HCT116 (cell line): Measurements from ENCODE around the gene ZNF592.

ENCODE experiments used
- ATF3 ChIP-seq: IDR thresholded peaks from 2 replicates; pipeline ENCODE4 v1.6.1; 2012
- CTCF ChIP-seq, 3 experiments: fragments of 200-600 bp in 1 of 3; sonication (generic) in 1 of 3; IDR thresholded peaks in 2 of 3; conservative IDR thresholded peaks in 1 of 3; 2 replicates each; pipeline ENCODE4 v1.5.1; 2012 to 2017; ENCODE audit warnings: low read depth in 2 of 3, low read length in 2 of 3, antibody characterized with exemption in 1 of 3, borderline replicate concordance in 1 of 3, control low read depth in 1 of 3, mild to moderate bottlenecking in 1 of 3, mixed read lengths in 1 of 3, mixed run types in 1 of 3, moderate library complexity in 1 of 3; ENCODE audit not compliant: insufficient read depth in 1 of 3
- EZH2 ChIP-seq: fragments of 200-600 bp; sonication (generic); IDR thresholded peaks from 2 replicates; pipeline ENCODE4 v1.6.1; 2017; ENCODE audit warnings: antibody characterized with exemption, mixed run types
- JUND ChIP-seq: IDR thresholded peaks from 2 replicates; pipeline ENCODE4 v1.6.1; 2012
- POLR2A ChIP-seq: IDR thresholded peaks from 2 replicates; pipeline ENCODE4 v1.7.0; 2011; ENCODE audit warnings: borderline replicate concordance; ENCODE audit not compliant: insufficient read depth, insufficient read length; ENCODE audit errors: extremely low read depth
- POLR2AphosphoS5 ChIP-seq: IDR thresholded peaks from 2 replicates; pipeline ENCODE4 v1.6.1; 2011; ENCODE audit warnings: mild to moderate bottlenecking, low read depth, low read length, moderate library complexity
- TCF7L2 ChIP-seq: IDR thresholded peaks from 2 replicates; pipeline ENCODE4 v1.7.0; 2011; ENCODE audit warnings: borderline replicate concordance, inconsistent platforms; ENCODE audit not compliant: insufficient read depth, insufficient read length; ENCODE audit errors: extremely low read depth
- YY1 ChIP-seq: IDR thresholded peaks from 2 replicates; pipeline ENCODE4 v1.6.1; 2011; ENCODE audit warnings: low read length, low read depth, moderate library complexity, mild to moderate bottlenecking; ENCODE audit not compliant: insufficient replicate concordance; ENCODE audit errors: extremely low read depth

GRCh38 chr15:84725001-84725491 is 23.3 kb upstream of the ZNF592 start:
- TF ChIP-seq POLR2AphosphoS5 (no peak), POLR2A (no peak), YY1 (no peak), CTCF (IDR thresholded peaks at IDR 0.05 in 2 of 3, conservative IDR thresholded peaks at IDR 0.05 in 1 of 3; ENCODE audit: borderline replicate concordance in 1 of 3, insufficient read depth in 1 of 3, low read depth in 2 of 3, low read length in 2 of 3) (no peak), EZH2 (no peak), TCF7L2 (no peak), ATF3 (no peak), JUND (no peak)
